PFSK-1 (cell line): Measurements from ENCODE around the gene RBP2.

Source experiments
- POLR2AphosphoS5 ChIP-seq: IDR thresholded peaks from 2 replicates; pipeline ENCODE4 v1.6.1; 2012; ENCODE audit warnings: low read depth, mild to moderate bottlenecking, control low read depth, low read length, moderate library complexity
- TF ChIP-seq, protein P1 (sequence below), 2 experiments: IDR thresholded peaks; 2 replicates each; pipeline versions ENCODE4 v1.6.1 to v1.8.0; 2011 to 2012; ENCODE audit warnings: low read depth in 2 of 2, low read length in 2 of 2, control low read depth in 1 of 2, inconsistent platforms in 1 of 2, mild to moderate bottlenecking in 1 of 2, moderate library complexity in 1 of 2; ENCODE audit not compliant: insufficient read depth in 1 of 2

DNA sequence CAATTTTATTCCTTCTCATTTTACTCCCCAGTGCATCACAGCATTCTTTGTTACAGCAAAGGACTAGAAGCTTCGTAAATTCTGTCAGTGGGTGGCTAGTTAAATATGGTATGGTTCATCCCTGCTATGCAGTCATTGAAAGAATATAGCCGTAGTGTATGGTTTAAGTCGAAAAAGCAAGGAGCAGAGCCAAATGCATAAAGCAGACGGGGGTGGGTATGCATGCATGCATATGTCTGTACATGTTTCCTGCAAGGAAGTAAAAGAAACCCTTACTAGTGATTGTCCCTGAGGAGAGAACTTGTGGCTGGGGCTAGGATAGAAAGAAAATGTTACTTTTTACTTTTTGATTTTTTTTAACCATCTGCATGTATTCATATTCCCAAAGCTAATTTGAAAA is 19.9 kb downstream of the RBP2 start:
- TF ChIP-seq, protein P1, sequence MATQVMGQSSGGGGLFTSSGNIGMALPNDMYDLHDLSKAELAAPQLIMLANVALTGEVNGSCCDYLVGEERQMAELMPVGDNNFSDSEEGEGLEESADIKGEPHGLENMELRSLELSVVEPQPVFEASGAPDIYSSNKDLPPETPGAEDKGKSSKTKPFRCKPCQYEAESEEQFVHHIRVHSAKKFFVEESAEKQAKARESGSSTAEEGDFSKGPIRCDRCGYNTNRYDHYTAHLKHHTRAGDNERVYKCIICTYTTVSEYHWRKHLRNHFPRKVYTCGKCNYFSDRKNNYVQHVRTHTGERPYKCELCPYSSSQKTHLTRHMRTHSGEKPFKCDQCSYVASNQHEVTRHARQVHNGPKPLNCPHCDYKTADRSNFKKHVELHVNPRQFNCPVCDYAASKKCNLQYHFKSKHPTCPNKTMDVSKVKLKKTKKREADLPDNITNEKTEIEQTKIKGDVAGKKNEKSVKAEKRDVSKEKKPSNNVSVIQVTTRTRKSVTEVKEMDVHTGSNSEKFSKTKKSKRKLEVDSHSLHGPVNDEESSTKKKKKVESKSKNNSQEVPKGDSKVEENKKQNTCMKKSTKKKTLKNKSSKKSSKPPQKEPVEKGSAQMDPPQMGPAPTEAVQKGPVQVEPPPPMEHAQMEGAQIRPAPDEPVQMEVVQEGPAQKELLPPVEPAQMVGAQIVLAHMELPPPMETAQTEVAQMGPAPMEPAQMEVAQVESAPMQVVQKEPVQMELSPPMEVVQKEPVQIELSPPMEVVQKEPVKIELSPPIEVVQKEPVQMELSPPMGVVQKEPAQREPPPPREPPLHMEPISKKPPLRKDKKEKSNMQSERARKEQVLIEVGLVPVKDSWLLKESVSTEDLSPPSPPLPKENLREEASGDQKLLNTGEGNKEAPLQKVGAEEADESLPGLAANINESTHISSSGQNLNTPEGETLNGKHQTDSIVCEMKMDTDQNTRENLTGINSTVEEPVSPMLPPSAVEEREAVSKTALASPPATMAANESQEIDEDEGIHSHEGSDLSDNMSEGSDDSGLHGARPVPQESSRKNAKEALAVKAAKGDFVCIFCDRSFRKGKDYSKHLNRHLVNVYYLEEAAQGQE (IDR thresholded peaks at IDR 0.05; ENCODE audit: insufficient read depth in 1 of 2, low read depth in 2 of 2, low read length in 2 of 2), result no peak
- TF ChIP-seq POLR2AphosphoS5, result no peak
